Measurements from ENCODE around the gene KCNAB2. TPM values are rescaled to one million over a fixed set of nuclear protein-coding genes. Genes with fewer than 3 reads are reported as not detected.

KCNAB2 gene
- total RNA-seq, 1 experiment from 2014 or later, result 10.3 TPM

- TF ChIP-seq, protein P1, sequence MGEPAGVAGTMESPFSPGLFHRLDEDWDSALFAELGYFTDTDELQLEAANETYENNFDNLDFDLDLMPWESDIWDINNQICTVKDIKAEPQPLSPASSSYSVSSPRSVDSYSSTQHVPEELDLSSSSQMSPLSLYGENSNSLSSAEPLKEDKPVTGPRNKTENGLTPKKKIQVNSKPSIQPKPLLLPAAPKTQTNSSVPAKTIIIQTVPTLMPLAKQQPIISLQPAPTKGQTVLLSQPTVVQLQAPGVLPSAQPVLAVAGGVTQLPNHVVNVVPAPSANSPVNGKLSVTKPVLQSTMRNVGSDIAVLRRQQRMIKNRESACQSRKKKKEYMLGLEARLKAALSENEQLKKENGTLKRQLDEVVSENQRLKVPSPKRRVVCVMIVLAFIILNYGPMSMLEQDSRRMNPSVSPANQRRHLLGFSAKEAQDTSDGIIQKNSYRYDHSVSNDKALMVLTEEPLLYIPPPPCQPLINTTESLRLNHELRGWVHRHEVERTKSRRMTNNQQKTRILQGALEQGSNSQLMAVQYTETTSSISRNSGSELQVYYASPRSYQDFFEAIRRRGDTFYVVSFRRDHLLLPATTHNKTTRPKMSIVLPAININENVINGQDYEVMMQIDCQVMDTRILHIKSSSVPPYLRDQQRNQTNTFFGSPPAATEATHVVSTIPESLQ (CRISPR knock-in tag; IDR thresholded peaks at IDR 0.05), result no peak
- no peak for TF ChIP-seq ZNF423 (CRISPR knock-in tag; IDR thresholded peaks at IDR 0.05)
- no peak for TF ChIP-seq ZNF416 (CRISPR knock-in tag; IDR thresholded peaks at IDR 0.05)
- TF ChIP-seq, protein P2, sequence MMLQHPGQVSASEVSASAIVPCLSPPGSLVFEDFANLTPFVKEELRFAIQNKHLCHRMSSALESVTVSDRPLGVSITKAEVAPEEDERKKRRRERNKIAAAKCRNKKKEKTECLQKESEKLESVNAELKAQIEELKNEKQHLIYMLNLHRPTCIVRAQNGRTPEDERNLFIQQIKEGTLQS (CRISPR knock-in tag; conservative IDR thresholded peaks at IDR 0.05), result no peak
- TF ChIP-seq E2F1 (CRISPR knock-in tag; IDR thresholded peaks at IDR 0.05), result no peak
- TF ChIP-seq MLX (CRISPR knock-in tag; IDR thresholded peaks at IDR 0.05), result no peak
- TF ChIP-seq, protein P3, sequence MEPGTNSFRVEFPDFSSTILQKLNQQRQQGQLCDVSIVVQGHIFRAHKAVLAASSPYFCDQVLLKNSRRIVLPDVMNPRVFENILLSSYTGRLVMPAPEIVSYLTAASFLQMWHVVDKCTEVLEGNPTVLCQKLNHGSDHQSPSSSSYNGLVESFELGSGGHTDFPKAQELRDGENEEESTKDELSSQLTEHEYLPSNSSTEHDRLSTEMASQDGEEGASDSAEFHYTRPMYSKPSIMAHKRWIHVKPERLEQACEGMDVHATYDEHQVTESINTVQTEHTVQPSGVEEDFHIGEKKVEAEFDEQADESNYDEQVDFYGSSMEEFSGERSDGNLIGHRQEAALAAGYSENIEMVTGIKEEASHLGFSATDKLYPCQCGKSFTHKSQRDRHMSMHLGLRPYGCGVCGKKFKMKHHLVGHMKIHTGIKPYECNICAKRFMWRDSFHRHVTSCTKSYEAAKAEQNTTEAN (CRISPR knock-in tag; IDR thresholded peaks at IDR 0.05), result no peak
- TF ChIP-seq NR3C1 (CRISPR knock-in tag; conservative IDR thresholded peaks at IDR 0.05; ENCODE audit: low read depth), result no peak
Measured at GRCh38 chr1:6051423-6051822, 5.7 kb downstream of the KCNAB2 start (continued).

- POLR2A ChIA-PET, result interaction anchor here (0.5 kb wide), 1 partner anchor 160 kb away, joined by 4 read pairs; no protein-coding TSS in a partner anchor
- Mint-ChIP-seq H3K4me3 (peak overlapping the region; percentile 48), H3K9me3 (no peaks in the 10 kb centered on the region), H3K27ac (no peak overlapping the region; the same call in 1 of the 2 replicates), H3K27me3 (ENCODE audit: low read depth) (no peaks in the 10 kb centered on the region), H3K36me3 (no peaks in the 10 kb centered on the region), H3K4me1 (peaks cover 11% of the 10 kb centered on the region)
- CTCF ChIA-PET, result interaction anchor here (0.6 to 2.9 kb wide), 51 partner anchors 9 to 371 kb away, joined by 3 to 37 read pairs (median 5); partner anchors contain the start of genes NPHP4, RNF207 and RPL22
- DNase-seq (ENCODE audit: low spot score) (peak; percentile 82), ATAC-seq (peak; percentile 81)
- TF ChIP-seq FOXP4 (CRISPR knock-in tag; IDR thresholded peaks at IDR 0.05) (0 out of 2 replicates have a peak, but pooled peaks have one; percentile 30), ZNF232 (CRISPR knock-in tag; IDR thresholded peaks at IDR 0.05) (peak; percentile 41; the same call in 1 of the 2 replicates), JUN (CRISPR knock-in tag; IDR thresholded peaks at IDR 0.05) (peak; percentile 69; the same call in 1 of the 2 replicates), CREM (CRISPR knock-in tag; IDR thresholded peaks at IDR 0.05) (peak; percentile 32; the same call in 1 of the 2 replicates), ZNF219 (CRISPR knock-in tag; IDR thresholded peaks at IDR 0.05; ENCODE audit: borderline replicate concordance) (0 out of 2 replicates have a peak, but pooled peaks have one; percentile 44), USF2 (CRISPR knock-in tag; IDR thresholded peaks at IDR 0.05) (no peak), ZNF416 (CRISPR knock-in tag; IDR thresholded peaks at IDR 0.05) (no peak), TEAD1 (CRISPR knock-in tag; IDR thresholded peaks at IDR 0.05) (peak; percentile 66; the same call in 1 of the 2 replicates), CREB1 (CRISPR knock-in tag; IDR thresholded peaks at IDR 0.05) (no peak), CTCF (IDR thresholded peaks at IDR 0.05) (peak; percentile 40), FOXK1 (CRISPR knock-in tag; IDR thresholded peaks at IDR 0.05) (peak; percentile 78), TEAD4 (CRISPR knock-in tag; IDR thresholded peaks at IDR 0.05) (peak; percentile 82)
- TF ChIP-seq, protein P4, sequence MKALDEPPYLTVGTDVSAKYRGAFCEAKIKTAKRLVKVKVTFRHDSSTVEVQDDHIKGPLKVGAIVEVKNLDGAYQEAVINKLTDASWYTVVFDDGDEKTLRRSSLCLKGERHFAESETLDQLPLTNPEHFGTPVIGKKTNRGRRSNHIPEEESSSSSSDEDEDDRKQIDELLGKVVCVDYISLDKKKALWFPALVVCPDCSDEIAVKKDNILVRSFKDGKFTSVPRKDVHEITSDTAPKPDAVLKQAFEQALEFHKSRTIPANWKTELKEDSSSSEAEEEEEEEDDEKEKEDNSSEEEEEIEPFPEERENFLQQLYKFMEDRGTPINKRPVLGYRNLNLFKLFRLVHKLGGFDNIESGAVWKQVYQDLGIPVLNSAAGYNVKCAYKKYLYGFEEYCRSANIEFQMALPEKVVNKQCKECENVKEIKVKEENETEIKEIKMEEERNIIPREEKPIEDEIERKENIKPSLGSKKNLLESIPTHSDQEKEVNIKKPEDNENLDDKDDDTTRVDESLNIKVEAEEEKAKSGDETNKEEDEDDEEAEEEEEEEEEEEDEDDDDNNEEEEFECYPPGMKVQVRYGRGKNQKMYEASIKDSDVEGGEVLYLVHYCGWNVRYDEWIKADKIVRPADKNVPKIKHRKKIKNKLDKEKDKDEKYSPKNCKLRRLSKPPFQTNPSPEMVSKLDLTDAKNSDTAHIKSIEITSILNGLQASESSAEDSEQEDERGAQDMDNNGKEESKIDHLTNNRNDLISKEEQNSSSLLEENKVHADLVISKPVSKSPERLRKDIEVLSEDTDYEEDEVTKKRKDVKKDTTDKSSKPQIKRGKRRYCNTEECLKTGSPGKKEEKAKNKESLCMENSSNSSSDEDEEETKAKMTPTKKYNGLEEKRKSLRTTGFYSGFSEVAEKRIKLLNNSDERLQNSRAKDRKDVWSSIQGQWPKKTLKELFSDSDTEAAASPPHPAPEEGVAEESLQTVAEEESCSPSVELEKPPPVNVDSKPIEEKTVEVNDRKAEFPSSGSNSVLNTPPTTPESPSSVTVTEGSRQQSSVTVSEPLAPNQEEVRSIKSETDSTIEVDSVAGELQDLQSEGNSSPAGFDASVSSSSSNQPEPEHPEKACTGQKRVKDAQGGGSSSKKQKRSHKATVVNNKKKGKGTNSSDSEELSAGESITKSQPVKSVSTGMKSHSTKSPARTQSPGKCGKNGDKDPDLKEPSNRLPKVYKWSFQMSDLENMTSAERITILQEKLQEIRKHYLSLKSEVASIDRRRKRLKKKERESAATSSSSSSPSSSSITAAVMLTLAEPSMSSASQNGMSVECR (CRISPR knock-in tag; IDR thresholded peaks at IDR 0.05; ENCODE audit: borderline replicate concordance), result peak; percentile 82; the same call in 1 of the 2 replicates
Measured at GRCh38 chr1:6052543-6053205, 7.0 kb downstream of the KCNAB2 start.

Measured in WTC11 (cell line).